ENCODE results near the gene KDELR1.

KDELR1 gene

DNA sequence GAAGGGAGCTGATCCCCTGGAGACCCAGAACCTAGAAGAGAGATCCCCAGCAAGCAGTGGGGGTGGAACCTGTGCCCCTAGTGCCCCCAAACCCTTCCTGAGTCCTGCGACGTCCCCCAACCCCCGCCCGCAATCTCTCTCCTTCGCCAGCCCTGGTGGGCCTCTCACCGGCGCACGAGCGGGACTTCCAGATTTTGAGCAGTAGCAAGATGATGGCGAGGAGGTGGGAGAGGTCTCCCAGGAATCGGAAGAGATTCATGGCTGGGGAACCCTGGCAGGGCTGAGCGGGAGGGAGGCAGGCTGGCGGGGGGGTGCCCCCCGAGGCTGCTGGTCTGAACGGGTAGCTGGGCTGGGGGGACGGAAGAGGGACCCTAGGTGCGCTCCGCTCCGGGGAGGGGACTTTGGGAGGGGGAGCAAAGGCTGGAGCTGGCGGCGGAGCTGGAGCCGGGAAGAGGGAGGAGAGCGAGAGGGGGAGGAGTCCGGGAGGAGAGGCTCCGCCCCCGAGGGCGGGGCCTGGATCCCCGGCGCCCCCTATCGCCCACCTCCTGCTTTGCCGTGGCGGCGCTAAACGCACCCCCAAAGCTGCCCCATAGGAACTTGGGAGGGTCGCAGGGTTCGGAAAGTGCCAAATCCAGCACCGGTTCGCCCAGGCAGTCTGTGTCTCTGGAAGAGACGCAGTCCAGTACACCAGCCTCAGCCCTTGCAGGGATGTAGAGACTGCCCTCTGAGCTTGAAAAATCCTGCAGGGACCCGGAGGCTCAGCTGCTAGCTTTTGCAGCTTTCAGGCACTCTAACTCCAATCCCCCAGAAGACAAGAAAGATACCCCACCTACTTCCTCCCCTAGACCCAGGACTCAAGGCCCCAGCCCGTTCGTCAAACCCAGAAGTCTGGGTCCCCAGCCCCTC, at the start of gene KDELR1:
KDELR1 (minus strand) TSS at position 452 of the 906 bp plus-strand sequence; CDS start at position 259, 193 bp downstream.
- peak; percentile 84 for DNase-seq

DNA sequence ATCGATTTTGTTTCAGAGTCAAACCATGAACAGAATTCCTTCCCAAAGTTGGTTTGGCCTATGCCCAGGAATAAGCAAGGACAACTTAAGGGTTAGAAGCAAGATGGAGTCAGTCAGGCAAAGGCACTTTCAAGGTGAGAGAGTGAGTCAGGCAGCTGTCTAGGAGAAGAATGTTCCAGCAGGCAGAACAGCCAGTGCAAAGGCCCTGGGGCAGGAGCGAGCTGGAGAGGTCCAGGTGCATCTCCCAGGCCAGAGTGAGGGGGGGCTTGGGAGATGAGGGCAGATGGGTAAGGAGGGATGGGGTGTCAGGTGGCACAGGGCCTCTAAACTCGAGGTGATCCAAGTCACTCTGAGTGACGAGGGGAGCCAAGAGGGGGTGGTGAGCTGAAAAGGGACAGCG, 45.2 kb upstream of the KDELR1 start:
- no peak for DNase-seq

DNA sequence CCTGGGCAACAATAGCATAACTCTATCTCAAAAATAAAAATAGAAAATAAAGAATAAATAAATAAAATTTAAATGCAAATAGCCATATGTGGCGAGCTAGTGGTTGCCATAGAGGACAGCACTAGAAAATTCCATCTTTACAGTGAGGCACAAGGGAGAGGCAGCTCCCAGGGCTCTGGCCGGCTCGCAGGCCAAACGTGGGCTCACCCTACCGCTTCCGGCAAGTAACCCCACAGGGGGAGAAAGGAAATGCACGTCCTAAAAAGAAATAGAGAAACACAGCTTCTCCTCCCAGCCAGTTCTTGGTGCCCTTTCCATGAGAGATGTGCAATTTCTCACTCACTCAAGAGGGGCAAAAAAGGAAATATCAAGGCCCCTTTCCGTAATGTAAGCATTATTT, 42.0 kb upstream of the KDELR1 start:
- DNase-seq: no peak

DNA sequence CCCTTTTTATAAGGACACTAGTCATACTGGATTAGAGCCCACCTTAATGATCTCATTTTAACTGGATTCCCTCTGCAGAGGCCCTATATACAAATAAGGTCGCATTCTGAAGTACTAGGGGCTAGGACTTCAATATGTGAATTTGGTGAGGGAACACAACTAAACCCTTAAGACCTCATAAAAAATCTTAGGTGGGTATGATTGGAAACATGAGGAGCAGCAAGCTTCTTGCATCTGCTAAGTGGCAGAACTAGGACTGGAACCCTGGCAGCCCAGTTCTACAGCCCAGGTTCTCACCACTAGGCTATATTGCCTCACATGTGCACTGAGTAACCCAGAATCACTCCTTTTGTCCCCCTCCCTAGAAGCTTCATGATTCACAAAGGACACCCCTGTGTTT, 37.3 kb upstream of the KDELR1 start:
- DNase-seq: no peak

DNA sequence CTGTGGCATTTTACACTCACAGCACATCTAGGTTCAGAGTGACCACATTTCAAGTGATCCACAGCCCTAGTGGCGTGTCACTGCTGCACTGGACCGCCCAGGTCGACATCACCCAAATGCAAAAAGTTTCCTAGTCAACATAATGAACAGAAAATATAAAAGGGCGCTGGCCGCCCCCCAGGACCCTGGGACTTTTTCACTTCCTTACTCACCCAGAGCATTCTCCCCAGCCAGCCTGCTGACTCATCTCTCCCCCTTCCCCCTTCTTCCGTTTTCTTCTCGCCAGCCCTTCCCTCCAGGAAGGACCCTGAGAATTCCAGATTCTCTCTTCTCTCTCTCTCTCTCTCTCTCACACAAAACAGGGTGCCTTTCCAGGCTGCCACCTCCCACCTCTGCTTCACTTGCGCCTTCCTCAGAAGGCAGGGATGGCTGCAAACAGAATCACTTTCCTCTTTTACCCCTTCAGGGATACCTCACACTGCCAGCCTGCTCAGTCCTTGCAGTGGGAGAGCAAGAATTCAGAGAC, 33.4 kb upstream of the KDELR1 start:
- DNase-seq: no peak

DNA sequence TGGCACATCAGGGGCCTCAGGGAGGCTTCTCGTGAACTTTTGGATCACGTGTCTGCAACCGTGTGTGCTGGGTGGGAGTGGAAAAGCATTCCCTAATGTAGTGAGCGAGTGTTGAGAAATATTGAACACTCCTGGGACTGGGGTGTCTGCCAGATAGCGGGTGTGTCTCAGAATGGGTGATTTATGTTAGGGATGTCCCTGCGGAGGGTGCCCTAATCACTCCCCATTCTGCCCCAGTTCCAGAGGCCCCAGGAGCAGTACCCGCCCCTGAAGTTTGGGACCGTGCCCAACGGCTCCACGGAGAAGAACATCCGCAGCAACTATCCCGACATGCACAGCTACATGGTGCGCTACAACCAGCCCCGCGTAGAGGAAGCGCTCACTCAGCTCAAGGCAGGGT, 30.2 kb upstream of the KDELR1 start:
- DNase-seq: no peak

DNA sequence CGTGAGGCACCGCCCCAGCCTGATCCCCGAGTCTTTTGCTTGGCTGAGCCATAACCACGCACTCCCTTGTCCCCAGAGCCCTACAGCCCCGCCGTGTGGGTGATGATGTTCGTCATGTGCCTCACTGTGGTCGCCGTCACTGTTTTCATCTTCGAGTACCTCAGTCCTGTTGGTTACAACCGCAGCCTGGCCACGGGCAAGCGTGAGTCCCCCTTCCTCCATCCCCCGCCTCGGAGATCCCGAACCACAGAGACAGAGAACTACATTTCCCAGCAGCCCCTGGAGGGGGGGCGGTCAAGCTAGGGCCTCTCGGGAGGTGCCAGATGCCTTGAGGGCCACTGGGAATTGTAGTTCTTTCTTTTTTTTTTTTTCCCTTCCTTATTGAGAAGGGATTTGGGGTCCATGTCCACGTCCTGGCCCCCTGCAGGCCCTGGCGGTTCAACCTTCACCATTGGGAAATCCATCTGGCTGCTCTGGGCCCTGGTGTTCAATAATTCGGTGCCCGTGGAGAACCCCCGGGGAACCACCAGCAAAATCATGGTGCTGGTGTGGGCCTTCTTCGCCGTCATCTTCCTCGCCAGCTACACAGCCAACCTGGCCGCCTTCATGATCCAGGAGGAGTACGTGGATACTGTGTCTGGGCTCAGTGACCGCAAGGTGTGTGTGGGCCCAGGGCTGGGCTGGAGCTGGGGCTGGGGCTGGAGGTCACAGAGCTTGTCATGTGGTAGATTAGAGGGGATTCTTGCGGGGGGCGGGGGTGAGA, 28.0 kb upstream of the KDELR1 start:
- peak; percentile 68 for DNase-seq

DNA sequence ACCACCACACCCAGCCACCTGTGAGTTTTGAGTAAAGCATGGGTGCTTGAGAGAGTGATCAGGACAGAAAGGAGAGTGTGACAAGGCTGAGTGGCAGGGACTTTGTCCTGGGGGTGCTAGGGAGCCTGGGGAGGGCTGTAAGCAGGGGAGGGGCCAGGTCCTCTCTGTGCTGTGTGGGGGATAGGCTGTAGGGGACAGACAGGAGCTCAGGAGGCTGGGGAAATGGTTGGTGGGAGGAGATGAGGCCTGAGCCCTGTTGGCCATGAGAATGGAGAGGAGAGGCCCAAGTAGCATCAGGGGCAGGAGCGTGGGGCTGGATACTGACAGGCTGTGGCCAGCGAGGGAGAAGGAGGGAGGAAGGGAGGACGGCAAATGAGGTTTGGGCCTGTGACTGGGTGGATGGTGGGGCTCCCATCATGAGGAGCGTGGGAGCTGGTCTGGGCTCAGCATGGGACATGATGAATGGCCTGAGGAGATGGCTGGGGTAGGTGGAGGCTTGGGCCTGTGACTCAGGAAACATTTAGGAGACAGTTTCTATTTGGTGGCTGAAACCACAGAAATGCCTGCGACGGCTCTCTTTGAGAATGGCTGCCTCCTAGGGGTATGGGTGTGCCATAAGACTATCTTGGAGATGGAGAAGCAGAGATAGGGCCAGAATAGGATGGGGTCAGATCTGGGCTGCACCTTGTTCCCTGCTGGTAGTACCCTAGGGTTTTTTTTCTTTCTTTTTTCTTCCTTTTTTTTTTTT, 27.1 kb upstream of the KDELR1 start:
- no peak for DNase-seq

DNA sequence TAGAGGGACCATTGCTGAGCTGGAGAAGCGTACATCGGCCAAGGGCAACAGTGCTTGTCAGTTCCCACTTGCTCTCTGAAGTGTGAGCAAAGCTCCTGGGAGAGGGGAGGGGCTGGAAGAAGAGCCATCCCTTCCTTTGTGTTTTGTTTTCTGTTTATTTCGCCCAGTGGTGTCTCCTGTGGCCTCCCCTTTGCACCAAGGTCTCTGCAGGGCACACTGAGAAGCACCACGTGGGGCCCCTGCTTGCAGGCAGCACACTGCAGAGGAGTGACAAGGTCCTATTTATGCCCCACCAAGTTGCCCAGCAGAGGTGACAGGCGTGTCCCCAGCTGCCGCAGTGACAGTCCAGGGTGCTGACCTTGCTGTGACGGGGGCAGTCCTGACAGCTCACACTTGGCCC, 26.1 kb upstream of the KDELR1 start:
- DNase-seq: no peak

DNA sequence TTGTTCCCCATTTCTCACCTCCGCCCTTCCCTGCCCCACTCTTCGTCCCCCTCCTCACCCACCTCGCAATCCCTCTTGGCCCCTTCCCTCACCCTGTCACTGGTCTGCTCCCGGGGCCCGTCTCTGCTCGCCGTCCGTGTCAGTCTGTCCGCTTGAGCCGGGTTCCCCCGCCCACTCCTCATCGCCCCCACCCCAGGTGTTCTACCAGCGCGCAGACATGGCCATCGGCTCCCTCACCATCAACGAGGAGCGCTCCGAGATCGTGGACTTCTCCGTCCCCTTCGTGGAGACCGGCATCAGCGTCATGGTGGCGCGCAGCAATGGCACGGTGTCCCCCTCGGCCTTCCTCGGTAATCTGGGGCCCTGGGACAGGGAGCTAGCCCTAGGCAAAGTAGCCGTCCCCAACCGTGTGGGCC, 24.5 kb upstream of the KDELR1 start:
- no peak for DNase-seq

DNA sequence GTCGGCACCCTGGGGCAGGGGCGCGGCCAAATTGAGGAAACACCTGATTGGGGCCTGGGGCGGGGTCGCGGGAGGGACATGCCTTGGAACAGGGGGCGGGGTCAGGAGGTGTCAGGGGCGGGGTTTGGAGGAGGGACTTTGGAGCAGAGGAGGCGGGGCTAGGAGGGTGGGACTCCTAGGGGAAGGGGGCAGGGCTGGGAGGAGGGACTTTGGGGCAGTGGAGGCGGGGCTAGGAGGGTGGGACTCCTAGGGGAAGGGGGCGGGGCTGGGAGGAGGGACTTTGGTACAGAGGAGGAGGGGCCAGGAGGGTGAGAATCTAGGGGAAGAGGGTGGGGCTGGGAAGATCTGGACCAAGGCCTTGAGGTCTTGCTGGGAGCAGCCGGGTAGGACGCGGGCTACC, 24.0 kb upstream of the KDELR1 start:
- DNase-seq: peak; percentile 70

DNA sequence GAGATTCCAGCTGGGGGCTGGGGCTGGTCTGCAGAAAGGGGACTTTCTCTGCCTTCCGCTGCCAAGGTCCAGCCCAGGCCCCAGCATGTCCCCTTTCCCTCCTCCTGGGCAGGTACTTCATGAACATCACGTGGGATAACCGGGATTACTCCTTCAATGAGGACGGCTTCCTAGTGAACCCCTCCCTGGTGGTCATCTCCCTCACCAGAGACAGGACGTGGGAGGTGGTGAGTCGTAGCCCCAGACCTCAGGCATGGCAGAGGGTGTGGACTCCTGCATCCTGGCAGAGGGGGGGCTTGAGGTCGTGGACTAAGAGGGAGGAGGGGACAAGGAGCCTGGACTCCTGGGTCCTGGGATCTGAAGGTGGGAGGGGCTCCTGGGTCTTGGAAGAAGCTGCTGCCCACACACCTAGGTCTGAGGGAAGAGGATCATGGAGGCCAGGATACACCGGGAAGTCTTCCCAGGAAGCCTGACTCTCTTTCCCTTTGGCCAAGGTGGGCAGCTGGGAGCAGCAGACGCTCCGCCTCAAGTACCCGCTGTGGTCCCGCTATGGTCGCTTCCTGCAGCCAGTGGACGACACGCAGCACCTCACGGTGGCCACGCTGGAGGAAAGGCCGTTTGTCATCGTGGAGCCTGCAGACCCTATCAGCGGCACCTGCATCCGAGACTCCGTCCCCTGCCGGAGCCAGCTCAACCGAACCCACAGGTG, 22.7 kb upstream of the KDELR1 start:
- DNase-seq: no peak

DNA sequence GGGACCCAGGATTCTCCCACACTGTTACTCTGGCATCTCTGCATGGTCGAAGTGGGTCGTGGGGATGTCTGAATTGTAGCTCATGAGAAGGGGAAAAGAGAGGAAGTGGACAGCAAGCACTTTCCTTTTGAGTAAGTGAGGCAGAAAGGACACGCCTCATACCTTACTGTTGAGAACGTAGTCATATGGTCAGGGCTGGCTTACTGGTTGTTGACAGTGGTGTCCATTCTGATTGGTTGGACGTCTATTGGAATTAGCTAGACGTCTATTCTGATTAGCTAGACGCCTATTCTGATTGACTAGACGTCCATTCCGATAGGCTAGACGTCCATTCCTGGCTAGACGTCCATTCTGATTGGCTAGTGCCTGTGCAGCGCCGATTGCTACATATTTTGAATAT, 14.5 kb upstream of the KDELR1 start:
- no peak for DNase-seq

DNA sequence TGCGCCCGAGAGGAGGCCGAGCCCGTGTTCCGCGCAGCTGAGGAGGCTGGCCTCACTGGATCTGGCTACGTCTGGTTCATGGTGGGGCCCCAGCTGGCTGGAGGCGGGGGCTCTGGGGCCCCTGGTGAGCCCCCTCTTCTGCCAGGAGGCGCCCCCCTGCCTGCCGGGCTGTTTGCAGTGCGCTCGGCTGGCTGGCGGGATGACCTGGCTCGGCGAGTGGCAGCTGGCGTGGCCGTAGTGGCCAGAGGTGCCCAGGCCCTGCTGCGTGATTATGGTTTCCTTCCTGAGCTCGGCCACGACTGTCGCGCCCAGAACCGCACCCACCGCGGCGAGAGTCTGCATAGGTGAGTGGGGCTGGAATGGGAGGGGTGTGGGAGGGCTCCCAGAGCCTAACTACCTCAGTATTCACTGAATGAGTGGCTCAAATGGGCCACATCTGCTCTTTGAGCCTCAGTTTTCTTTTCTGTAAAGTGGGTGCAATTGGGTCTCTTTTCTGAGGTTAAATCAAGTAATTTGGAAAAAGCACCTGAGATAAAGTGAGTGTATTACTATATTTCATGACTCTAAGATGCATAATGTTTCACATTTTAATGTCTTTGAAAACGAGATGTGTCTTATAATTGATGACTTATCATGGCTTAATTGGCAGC, 13.8 kb upstream of the KDELR1 start:
- DNase-seq: no peak

DNA sequence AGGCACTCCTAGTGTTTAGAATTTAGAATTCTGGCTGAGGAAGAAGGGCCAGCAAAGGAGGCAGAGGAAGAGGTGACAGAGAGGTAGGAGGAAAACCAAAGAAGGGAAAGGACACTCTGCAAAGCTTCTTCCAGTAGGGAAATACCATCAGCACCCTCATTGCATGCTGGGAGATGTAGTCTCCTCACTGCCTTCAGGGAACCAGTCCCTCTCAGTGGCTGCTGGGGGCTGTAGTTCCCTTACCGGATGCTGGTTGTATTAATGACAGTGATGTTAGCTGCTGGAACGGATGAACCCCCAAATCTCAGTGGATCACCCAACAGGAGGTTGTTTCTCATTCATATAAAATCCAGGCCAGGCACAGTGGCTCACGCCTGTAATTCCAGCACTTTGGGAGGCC, 12.3 kb upstream of the KDELR1 start:
- DNase-seq: no peak

DNA sequence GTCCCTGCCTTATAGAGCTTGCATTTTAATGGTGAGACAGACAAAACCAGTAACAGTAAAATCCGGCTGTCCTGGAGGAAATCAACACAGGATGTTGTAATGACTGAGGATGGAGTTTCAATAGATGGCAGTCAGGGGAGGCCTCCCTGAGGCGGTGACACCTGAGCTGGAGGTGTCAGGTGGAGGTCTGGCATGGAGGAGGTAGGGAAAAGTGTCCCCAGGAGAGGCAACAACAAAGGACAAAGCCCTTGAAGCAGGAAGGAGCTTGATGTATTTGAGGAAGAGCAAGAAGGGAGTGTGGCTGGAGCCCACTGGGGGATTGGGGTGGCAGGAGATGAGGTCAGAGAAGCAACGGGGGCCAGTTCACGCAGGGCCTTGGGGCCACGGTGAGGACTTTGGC, 9.9 kb upstream of the KDELR1 start:
- no peak for DNase-seq

DNA sequence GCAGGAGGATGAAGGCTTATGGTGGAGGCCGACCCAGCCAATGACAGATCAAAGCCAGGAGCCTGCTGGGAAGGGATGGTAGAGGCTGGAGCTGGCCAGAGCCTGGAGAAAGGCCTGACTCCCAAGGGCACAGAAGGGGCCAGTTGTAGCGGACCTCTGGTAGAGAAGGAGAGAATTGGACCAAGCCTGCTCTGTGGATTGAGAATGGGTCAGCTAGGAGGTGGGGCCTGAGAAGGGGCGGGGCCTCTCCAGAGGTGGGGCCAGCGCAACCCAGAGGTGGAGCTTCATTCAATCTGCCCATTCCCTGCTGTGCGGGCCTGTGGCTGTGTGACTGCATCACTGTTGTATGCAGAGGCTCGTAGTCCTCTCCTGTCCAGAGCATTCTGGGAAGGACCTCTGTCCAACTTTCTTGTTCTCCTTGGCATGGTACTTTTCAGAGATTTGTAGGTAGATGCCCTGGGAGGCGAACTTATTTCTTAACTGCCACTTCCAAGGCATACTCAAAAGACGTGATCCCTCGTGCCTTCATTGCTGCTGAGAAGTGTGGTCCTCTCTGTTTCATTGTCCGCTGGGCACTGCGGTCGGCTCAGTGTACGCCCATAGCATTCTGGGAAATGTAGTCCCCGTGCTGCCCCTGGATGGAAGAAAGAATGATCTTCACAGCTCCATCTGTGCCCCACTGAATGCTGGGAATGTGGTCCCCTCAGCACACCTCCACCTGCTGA, 8.8 kb upstream of the KDELR1 start:
- DNase-seq: no peak

DNA sequence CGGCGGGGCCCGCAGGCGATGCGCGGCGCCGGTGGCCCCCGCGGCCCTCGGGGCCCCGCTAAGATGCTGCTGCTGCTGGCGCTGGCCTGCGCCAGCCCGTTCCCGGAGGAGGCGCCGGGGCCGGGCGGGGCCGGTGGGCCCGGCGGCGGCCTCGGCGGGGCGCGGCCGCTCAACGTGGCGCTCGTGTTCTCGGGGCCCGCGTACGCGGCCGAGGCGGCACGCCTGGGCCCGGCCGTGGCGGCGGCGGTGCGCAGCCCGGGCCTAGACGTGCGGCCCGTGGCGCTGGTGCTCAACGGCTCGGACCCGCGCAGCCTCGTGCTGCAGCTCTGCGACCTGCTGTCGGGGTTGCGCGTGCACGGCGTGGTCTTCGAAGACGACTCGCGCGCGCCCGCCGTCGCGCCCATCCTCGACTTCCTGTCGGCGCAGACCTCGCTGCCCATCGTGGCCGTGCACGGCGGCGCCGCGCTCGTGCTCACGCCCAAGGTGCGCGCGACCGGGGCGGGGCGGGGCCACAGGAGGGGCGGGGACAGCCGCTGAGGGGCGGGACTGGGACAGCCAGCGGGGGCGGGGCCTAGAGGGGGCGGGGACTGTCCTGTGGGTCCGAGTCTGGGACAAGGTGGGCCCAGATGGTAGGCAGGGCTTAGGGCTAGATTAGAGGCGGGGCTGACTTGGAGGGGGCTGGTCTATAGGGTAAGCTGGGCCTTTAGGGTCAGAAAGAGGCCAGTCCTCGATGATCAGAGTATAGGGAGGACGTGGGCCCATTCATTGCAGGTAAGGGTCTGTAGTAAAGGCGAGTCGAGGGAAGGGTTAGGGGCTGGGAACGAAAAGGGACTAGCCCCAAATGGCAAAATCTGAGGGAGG, 7.3 kb upstream of the KDELR1 start:
- DNase-seq: peak; percentile 82

DNA sequence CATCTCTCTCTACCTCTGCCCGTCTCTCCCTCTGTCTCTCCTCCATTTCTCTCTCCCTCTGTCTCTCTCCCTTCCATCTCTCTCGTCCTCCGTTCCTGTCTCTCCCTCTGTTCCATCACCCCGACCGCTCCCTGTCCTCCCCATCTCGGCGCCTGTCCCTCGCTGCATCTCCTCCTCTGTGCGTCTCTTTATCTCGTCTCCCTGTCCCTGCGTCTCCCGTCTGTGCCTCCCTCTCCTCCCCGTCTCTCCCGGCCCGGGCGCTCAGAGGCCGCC, 6.7 kb upstream of the KDELR1 start:
- no peak for DNase-seq

DNA sequence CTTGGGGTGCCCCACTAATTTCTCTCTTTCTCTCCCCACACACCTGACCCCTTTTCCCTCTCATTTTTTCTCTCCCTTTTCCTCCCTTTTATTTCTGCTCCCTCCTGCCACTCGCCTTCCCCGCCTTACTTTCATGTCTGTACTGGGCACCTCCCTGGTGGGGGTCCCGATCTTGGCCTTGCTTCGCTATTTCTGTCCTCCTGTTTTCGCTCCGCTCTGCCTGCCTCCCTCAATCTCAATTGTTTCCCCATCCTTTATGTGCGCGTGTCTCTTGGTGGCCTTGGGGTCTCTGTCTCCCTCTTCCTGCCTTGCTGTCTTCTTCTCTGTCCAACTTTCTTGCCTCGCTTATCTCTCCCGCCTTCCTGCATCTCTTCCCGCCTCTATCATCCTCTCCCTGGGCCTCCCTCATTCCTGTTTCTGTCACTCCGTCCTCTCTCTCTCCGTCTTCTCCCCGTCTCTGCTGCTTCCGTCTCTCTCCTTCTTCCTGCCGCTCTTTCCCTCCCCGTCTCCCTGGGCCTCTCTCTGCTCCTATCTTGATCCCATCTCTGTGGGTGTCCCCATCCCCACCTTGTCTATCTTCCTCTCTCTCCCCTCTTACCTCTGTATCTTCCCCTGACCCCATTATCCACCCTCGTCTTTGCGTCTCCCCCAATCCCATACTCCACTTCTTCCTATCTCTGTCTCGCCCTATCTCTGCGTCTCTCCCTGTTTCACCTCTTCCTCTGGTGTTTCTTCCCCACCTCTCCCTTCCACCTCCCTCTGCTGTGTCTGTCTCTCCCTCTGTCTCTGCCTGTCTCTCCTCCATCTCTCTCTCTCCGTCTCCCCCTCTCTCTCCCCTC, 6.1 kb upstream of the KDELR1 start:
- DNase-seq: no peak

Measured in activated CD4-positive, CD25-positive, alpha-beta regulatory T cell treated with anti-CD3 and anti-CD28 coated beads, Interleukin-2, amount 50 U/mL, for 72 hours (primary cell).